GM12891 (cell line): Measurements from ENCODE around the gene ETNK2.

Experiments used
- DNase-seq: peaks from one replicate; pipeline ENCODE4 v3.0.0; 2011; ENCODE audit warnings: low spot score; ENCODE audit not compliant: insufficient read length
- FAIRE-seq: peaks from 2 replicates; lab custom pipeline; 2011; peaks lifted over from hg19 to GRCh38; lab: Jason Lieb, UNC
- PAX5 ChIP-seq: IDR thresholded peaks from 2 replicates; pipeline ENCODE4 v1.6.1; 2011; ENCODE audit warnings: low read length, moderate library complexity, mild to moderate bottlenecking; ENCODE audit not compliant: insufficient read depth, severe bottlenecking
- POLR2A ChIP-seq: IDR thresholded peaks from 2 replicates; pipeline ENCODE4 v1.6.1; 2011; ENCODE audit warnings: low read depth, low read length, control low read depth
- POLR2AphosphoS5 ChIP-seq: IDR thresholded peaks from 2 replicates; pipeline ENCODE4 v1.6.1; 2011; ENCODE audit warnings: low read depth, low read length, control low read depth
- POU2F2 ChIP-seq: IDR thresholded peaks from 2 replicates; pipeline ENCODE4 v1.6.1; 2011; ENCODE audit warnings: low read depth, mild to moderate bottlenecking, control low read depth, low read length, moderate library complexity
- SPI1 ChIP-seq: IDR thresholded peaks from 2 replicates; pipeline ENCODE4 v1.6.1; 2011; ENCODE audit warnings: low read depth, low read length, control low read depth
- TAF1 ChIP-seq: IDR thresholded peaks from 2 replicates; pipeline ENCODE4 v1.6.1; 2011; ENCODE audit warnings: low read depth, low read length, control low read depth

ETNK2 gene

DNA sequence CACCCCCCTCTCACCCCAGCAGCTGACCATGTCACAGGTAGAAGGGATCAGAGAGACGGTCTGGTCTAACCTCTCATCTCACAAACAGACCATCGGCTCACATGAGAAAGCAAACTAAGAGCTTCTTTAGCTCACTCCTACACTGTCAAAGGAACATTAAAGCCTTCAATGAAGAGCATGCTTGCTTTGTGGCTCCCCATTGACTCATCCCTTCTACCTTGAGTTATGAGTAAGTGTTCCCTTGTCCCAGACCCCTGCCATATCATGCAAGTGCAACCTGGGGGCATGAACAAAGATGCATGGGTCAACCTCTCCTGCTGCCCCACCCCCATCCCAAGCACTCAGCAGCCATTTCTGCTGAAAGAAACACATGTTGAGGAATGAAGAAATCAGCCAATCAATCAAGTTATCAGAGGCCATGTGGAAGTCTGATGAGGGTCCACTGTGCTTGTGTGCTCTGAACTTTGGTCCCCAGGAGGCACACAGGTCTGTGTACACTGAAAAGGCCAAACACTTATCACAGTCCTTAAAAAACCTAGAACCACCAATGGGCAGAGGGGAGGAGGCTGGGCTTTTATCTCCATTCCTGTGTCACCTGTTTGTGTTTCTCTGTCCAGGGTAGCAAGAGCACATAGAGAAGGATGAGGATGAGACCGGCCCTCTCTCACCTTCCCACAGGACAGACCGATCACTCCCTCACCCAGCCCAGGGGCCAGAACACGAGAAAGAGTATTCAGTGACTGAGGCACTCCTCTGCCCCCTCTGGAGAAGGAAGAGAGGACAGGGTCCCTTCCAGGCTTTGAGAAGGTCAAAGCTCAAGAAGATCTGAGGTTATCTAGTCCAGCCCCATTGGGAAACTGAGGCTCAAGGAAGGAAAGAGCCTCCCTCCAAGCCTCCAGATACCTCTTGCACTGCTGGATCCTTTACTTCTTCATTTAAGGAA, 9.5 kb downstream of the ETNK2 start:
- DNase-seq: no peak
- TF ChIP-seq POLR2A (no peak), SPI1 (no peak), POLR2AphosphoS5 (no peak), PAX5 (no peak), POU2F2 (no peak), TAF1 (no peak)
- FAIRE-seq: no peak

DNA sequence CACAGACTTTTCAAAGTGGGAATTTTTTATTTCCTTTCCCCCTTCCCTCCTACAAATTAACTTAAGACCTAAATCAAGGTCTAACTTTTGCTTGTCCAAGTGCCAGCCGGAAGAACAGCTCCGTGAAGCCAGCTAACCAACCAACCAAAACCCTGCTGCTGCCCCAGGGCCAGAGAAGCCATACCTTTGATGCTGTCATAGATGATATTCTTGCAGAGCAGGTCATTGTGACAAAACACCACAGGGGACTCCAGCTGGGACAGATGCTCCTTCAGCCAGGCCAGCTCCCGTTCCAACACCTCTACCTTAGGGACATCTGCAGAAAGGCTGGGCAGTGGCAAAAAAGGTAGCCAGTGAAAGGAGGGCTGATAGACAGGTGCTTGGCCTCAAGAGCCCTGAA, 10.7 kb downstream of the ETNK2 start:
- DNase-seq (no peak), FAIRE-seq (no peak)
- TF ChIP-seq PAX5 (no peak), POU2F2 (no peak), POLR2A (no peak), TAF1 (no peak), SPI1 (no peak), POLR2AphosphoS5 (no peak)

GRCh38 chr1:204139952-204140351, 11.9 kb downstream of the ETNK2 start:
- no peak for TF ChIP-seq SPI1
- TF ChIP-seq PAX5: no peak
- TF ChIP-seq POU2F2: no peak
- TF ChIP-seq POLR2AphosphoS5: no peak
- DNase-seq (no peak), FAIRE-seq (no peak)

DNA sequence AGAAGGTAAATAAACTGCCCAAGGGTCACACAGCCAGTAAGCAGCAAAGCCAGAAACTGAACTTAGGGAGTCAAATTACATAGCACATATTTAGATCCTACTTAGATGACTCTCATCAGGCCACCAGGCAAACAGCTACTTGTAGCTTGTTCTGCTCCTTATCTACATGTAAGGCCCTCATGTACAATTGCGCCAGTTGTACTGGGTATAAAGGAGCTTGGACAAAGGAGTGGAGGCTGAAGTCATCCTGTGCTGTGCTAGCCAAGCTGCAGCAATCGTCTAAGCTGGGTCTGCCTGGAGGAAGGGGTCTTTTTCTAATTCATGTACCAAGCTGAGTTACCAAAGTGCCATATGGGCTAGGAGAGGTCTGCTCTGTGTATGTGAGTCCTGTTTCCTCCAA, 12.8 kb downstream of the ETNK2 start:
- no peak for DNase-seq
- no peak for TF ChIP-seq POLR2A
- no peak for TF ChIP-seq SPI1
- no peak for TF ChIP-seq POLR2AphosphoS5
- TF ChIP-seq POU2F2: no peak
- no peak for TF ChIP-seq PAX5
- no peak for FAIRE-seq

DNA sequence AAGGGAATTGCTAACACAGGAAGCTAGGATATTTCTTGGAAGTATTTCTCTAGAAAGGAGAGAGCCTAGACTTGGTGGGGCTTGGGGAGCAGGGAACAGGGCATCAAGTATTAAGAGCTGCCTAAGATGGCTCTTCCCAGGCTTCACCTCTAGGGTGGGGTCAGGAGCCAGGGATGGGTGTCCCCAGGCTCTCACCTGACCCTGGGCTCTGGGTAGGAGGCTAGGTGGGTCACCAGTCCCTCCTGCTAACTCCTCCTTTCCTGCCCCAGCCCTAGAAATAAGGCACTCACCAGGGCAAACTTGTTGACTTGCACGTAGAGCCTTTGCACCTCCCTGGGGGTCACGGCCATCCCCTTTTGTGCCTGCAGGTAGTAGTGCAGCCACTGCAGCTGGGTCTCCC, 15.0 kb downstream of the ETNK2 start:
- DNase-seq: no peak
- no peak for FAIRE-seq
- TF ChIP-seq POLR2AphosphoS5 (no peak), POU2F2 (no peak), POLR2A (no peak), TAF1 (no peak), SPI1 (no peak), PAX5 (no peak)

- TF ChIP-seq POLR2A: no peak
- no peak for TF ChIP-seq POLR2AphosphoS5
- no peak for TF ChIP-seq TAF1
- TF ChIP-seq POU2F2: no peak
- 0 out of 2 replicates have a peak, but pooled peaks have one; percentile 13 for TF ChIP-seq SPI1
- TF ChIP-seq PAX5: no peak
- no peak for FAIRE-seq
- no peak for DNase-seq
These were observed 17.7 kb downstream of the ETNK2 start for GRCh38 chr1:204134103-204134502.

- FAIRE-seq (no peak), DNase-seq (no peak)
- TF ChIP-seq PAX5: no peak
- TF ChIP-seq TAF1: no peak
- no peak for TF ChIP-seq POU2F2
- no peak for TF ChIP-seq SPI1
These were observed 19.1 kb downstream of the ETNK2 start for GRCh38 chr1:204132718-204133117.

GRCh38 chr1:204131978-204132377, 19.9 kb downstream of the ETNK2 start:
- TF ChIP-seq TAF1 (no peak), SPI1 (no peak), PAX5 (no peak)
- FAIRE-seq (no peak), DNase-seq (no peak)

- FAIRE-seq (no peak), DNase-seq (no peak)
- no peak for TF ChIP-seq SPI1
- no peak for TF ChIP-seq POLR2A
- TF ChIP-seq TAF1: no peak
- TF ChIP-seq PAX5: no peak
- no peak for TF ChIP-seq POU2F2
- no peak for TF ChIP-seq POLR2AphosphoS5
These were observed 20.6 kb downstream of the ETNK2 start for GRCh38 chr1:204130981-204131892.
